ENCODE measurements around the gene AGRN. TPM values are rescaled to one million over a fixed set of nuclear protein-coding genes. Genes with fewer than 3 reads are reported as not detected.

Gene AGRN
- total RNA-seq, 5 donors from 2014 or later (not counting 1 experiment from before 2014, with no cell fraction given) = 6.0 to 16.3 (median 9.9) TPM

DNA sequence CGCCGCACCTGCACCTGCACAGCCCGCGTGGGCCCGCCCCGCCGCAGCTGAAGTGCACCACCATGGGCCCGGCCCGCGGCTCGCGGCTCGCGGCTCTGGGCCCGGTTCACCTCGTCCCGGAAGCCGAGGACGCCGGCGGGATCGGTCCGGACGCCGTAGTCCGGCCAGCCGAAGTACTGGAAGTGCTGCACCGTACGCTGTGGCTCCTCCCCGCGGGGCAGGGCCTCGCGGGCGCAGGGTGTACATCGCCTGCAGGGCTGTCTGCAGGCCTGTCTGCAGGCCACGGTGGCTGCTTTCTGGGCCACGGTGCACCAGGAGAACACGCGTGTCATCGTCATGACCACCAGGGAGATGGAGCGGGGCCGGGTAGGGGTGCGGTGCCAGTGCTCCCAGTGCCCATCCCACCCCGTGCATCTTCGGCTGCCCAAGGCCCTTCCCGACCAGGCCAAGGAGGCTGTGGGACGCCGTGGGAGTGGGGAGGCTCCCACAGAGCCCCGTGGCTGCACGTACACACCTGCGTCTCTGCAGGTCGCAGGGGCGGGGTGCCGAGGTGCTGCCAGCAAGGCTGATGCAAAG is 47.5 kb downstream of the AGRN start:
- H3K36me3 ChIP-seq (ENCODE audit: control insufficient read depth in 2 of 2, extremely low read depth in 1 of 2, insufficient read depth in 1 of 2, low read length in 1 of 2) = no peaks in the 10 kb centered on the region
- 96% methylated on average over 52 of the region's 54 CpGs for WGBS (ENCODE audit: insufficient coverage)
- ATAC-seq (replicated peaks in 1 of 4) (no peak), DNase-seq (no peak)
- H3K27me3 Mint-ChIP-seq = peaks cover 0 to 7% of the 10 kb centered on the region in 2 donors
- H3K27me3 ChIP-seq (replicated peaks in 1 of 2; ENCODE audit: control insufficient read depth in 2 of 2, extremely low read depth in 1 of 2, insufficient read depth in 2 of 2, low read length in 1 of 2) = peaks cover 0 to 45% of the 10 kb centered on the region in 2 experiments
- H3K4me1 Mint-ChIP-seq = peaks cover 0 to 24% (median 19%) of the 10 kb centered on the region in 3 donors
- H3K4me1 ChIP-seq (ENCODE audit: control insufficient read depth in 1 of 2, extremely low read depth in 1 of 2, insufficient read depth in 2 of 2, low read length in 2 of 2) = peaks cover 2 to 34% of the 10 kb centered on the region in 2 experiments
- ChIA-PET POLR2A (no interaction called here), CTCF (no interaction called here)
- no peaks in the 10 kb centered on the region for H3K36me3 Mint-ChIP-seq
- H3K4me3 Mint-ChIP-seq = peak overlapping the region in 2 of 3 donors; percentile 47 to 68
- H3K9me3 Mint-ChIP-seq = no peaks in the 10 kb centered on the region
- H3K4me3 ChIP-seq (ENCODE audit: control insufficient read depth in 1 of 2, extremely low read depth in 1 of 2, low read length in 1 of 2) = no peak overlapping the region
- no peaks in the 10 kb centered on the region for H3K9me3 ChIP-seq
- H3K27ac Mint-ChIP-seq = no peak overlapping the region
- H3K27ac ChIP-seq (ENCODE audit: low read length) = no peak overlapping the region

- Histone ChIP-seq H3K9me3 (no peaks in the 10 kb centered on the region), H3K27me3 (replicated peaks in 1 of 2; ENCODE audit: control insufficient read depth in 2 of 2, extremely low read depth in 1 of 2, insufficient read depth in 2 of 2, low read length in 1 of 2) (peaks cover 0 to 45% of the 10 kb centered on the region in 2 experiments), H3K27ac (ENCODE audit: low read length) (no peak overlapping the region), H3K36me3 (ENCODE audit: control insufficient read depth in 2 of 2, extremely low read depth in 1 of 2, insufficient read depth in 1 of 2, low read length in 1 of 2) (no peaks in the 10 kb centered on the region), H3K4me3 (ENCODE audit: control insufficient read depth in 1 of 2, extremely low read depth in 1 of 2, low read length in 1 of 2) (peak overlapping the region; percentile 10 to 62), H3K4me1 (ENCODE audit: control insufficient read depth in 1 of 2, extremely low read depth in 1 of 2, insufficient read depth in 2 of 2, low read length in 2 of 2) (peaks cover 2 to 34% of the 10 kb centered on the region in 2 experiments)
- DNase-seq (no peak), ATAC-seq (replicated peaks in 1 of 4) (no peak)
- Mint-ChIP-seq H3K36me3 (no peaks in the 10 kb centered on the region), H3K4me1 (peaks cover 0 to 20% (median 18%) of the 10 kb centered on the region in 3 donors), H3K27ac (no peak overlapping the region), H3K9me3 (no peaks in the 10 kb centered on the region), H3K4me3 (peak overlapping the region; percentile 60 to 68 (median 63)), H3K27me3 (peaks cover 0 to 8% of the 10 kb centered on the region in 2 donors)
- WGBS (ENCODE audit: insufficient coverage) = 71% methylated on average over 24 of the region's 32 CpGs
- ChIA-PET CTCF (no interaction called here), POLR2A (no interaction called here)
These were observed 48.1 kb downstream of the AGRN start for GRCh38 chr1:1067860-1068516.

GRCh38 chr1:1068517-1069055 is 48.7 kb downstream of the AGRN start:
- WGBS (ENCODE audit: insufficient coverage) = under 1% methylated on average over 45 of the region's 55 CpGs
- Histone ChIP-seq H3K27ac (ENCODE audit: low read length) (no peak overlapping the region), H3K9me3 (no peaks in the 10 kb centered on the region), H3K27me3 (replicated peaks in 1 of 2; ENCODE audit: control insufficient read depth in 2 of 2, extremely low read depth in 1 of 2, insufficient read depth in 2 of 2, low read length in 1 of 2) (peaks cover 0 to 45% of the 10 kb centered on the region in 2 experiments), H3K4me1 (ENCODE audit: control insufficient read depth in 1 of 2, extremely low read depth in 1 of 2, insufficient read depth in 2 of 2, low read length in 2 of 2) (peaks cover 2 to 28% of the 10 kb centered on the region in 2 experiments), H3K36me3 (ENCODE audit: control insufficient read depth in 2 of 2, extremely low read depth in 1 of 2, insufficient read depth in 1 of 2, low read length in 1 of 2) (no peaks in the 10 kb centered on the region), H3K4me3 (ENCODE audit: control insufficient read depth in 1 of 2, extremely low read depth in 1 of 2, low read length in 1 of 2) (peak overlapping the region; percentile 10 to 62)
- DNase-seq = peak; percentile 16 to 79 (median 62)
- Mint-ChIP-seq H3K9me3 (no peaks in the 10 kb centered on the region), H3K27ac (no peak overlapping the region), H3K4me1 (peaks cover 0 to 17% (median 16%) of the 10 kb centered on the region in 3 donors), H3K27me3 (peaks cover 0 to 8% of the 10 kb centered on the region in 2 donors), H3K36me3 (no peaks in the 10 kb centered on the region), H3K4me3 (peak overlapping the region; percentile 66 to 74 (median 68))
- peak; percentile 47 to 67 (median 56) for ATAC-seq (replicated peaks in 1 of 4)
- POLR2A ChIA-PET = no interaction called here
- CTCF ChIA-PET = no interaction called here

- Histone ChIP-seq H3K4me1 (ENCODE audit: control insufficient read depth in 1 of 2, extremely low read depth in 1 of 2, insufficient read depth in 2 of 2, low read length in 2 of 2) (peaks cover 2 to 22% of the 10 kb centered on the region in 2 experiments), H3K9me3 (no peaks in the 10 kb centered on the region), H3K27me3 (replicated peaks in 1 of 2; ENCODE audit: control insufficient read depth in 2 of 2, extremely low read depth in 1 of 2, insufficient read depth in 2 of 2, low read length in 1 of 2) (peaks cover 0 to 46% of the 10 kb centered on the region in 2 experiments), H3K36me3 (ENCODE audit: control insufficient read depth in 2 of 2, extremely low read depth in 1 of 2, insufficient read depth in 1 of 2, low read length in 1 of 2) (no peaks in the 10 kb centered on the region), H3K27ac (ENCODE audit: low read length) (no peak overlapping the region), H3K4me3 (ENCODE audit: control insufficient read depth in 1 of 2, extremely low read depth in 1 of 2, low read length in 1 of 2) (peak overlapping the region; percentile 7 to 62)
- peak overlapping the region in 1 of 2 donors; percentile 61 for H3K27ac Mint-ChIP-seq
- H3K36me3 Mint-ChIP-seq = no peaks in the 10 kb centered on the region
- 7% methylated on average over 63 of the region's 75 CpGs for WGBS (ENCODE audit: insufficient coverage)
- ChIA-PET CTCF (no interaction called here), POLR2A (no interaction called here)
- DNase-seq (peak; percentile 76 to 95 (median 88)), ATAC-seq (replicated peaks in 1 of 4) (peak; percentile 66 to 76 (median 71))
- peak overlapping the region; percentile 68 to 80 (median 74) for H3K4me3 Mint-ChIP-seq
- no peaks in the 10 kb centered on the region for H3K9me3 Mint-ChIP-seq
- H3K4me1 Mint-ChIP-seq = peaks cover 0 to 13% (median 13%) of the 10 kb centered on the region in 3 donors
- H3K27me3 Mint-ChIP-seq = peaks cover 0 to 8% of the 10 kb centered on the region in 2 donors
These were observed 49.3 kb downstream of the AGRN start for GRCh38 chr1:1069056-1069710.

DNA sequence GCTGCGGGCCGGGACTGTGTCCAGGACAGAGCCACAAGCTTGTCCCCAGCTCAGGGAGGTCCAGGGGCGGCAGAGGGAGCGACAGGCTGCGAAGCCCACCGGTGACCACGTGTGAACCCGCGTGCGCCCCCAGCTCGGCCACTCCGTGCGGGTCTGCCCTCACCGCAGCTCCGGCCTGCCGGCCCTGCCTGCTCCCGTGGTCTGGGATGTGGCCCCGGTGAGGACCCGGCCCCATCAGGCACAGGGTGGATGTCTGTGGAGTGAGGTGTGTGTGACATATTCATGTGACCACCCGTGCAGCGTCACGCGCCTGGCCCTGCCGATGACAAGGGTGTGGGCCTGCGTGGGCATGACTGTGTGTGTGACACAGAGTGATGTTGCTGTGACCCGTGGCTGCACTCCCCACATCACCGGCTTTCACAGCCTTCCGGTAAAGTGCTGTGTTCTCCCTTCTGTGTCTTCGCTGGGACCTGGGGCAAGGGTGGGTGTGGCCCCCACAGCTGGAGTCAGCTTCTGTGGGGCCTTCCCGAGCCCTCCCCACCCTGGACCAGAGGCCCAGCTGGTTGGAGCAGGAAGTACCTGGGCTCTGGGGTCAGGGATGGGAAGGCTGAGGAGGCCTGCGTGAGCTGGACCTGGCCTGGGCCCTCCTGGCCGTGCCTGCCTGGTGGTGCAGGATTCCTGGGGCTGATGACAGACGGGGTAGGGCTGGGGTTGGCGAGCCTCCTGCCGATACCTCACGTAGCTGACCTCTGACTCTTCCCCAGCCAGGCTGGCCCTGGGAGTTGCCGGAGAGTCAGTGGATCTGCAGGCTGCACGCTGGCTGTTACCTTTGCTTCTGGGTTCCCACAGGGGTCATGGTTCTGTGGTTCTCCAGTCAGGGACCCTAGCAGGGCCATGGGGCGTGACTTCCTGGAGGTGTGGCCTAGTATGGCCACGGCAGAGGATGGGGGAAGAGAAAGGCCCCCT is 50.1 kb downstream of the AGRN start:
- Histone ChIP-seq H3K9me3 (no peaks in the 10 kb centered on the region), H3K4me1 (ENCODE audit: control insufficient read depth in 1 of 2, extremely low read depth in 1 of 2, insufficient read depth in 2 of 2, low read length in 2 of 2) (peaks cover 2 to 18% of the 10 kb centered on the region in 2 experiments), H3K36me3 (ENCODE audit: control insufficient read depth in 2 of 2, extremely low read depth in 1 of 2, insufficient read depth in 1 of 2, low read length in 1 of 2) (no peaks in the 10 kb centered on the region), H3K4me3 (ENCODE audit: control insufficient read depth in 1 of 2, extremely low read depth in 1 of 2, low read length in 1 of 2) (no peak overlapping the region), H3K27me3 (replicated peaks in 1 of 2; ENCODE audit: control insufficient read depth in 2 of 2, extremely low read depth in 1 of 2, insufficient read depth in 2 of 2, low read length in 1 of 2) (peaks cover 0 to 50% of the 10 kb centered on the region in 2 experiments), H3K27ac (ENCODE audit: low read length) (no peak overlapping the region)
- POLR2A ChIA-PET = no interaction called here
- Mint-ChIP-seq H3K4me3 (peak overlapping the region in 2 of 3 donors; percentile 34 to 55), H3K27me3 (peaks cover 5 to 13% of the 10 kb centered on the region in 2 donors), H3K36me3 (no peaks in the 10 kb centered on the region), H3K4me1 (peaks cover 0 to 15% (median 11%) of the 10 kb centered on the region in 3 donors), H3K9me3 (no peaks in the 10 kb centered on the region), H3K27ac (no peak overlapping the region)
- CTCF ChIA-PET = no interaction called here
- ATAC-seq (replicated peaks in 1 of 4) = no peak
- WGBS (ENCODE audit: insufficient coverage) = 72% methylated on average over 38 of the region's 40 CpGs
- peak in 1 of 35 experiments; percentile 33 for DNase-seq
